ENCODE measurements around the gene RER1. TPM values are rescaled to one million over a fixed set of nuclear protein-coding genes. Genes with fewer than 3 reads are reported as not detected.
"Not testable (repeated sequence)": the region's sequence is repeated elsewhere in the genome, so short reads cannot be mapped to it uniquely, and the experiment has no call there.

RER1 gene
- polyA plus RNA-seq, 1 experiment: 255 TPM

GRCh38 chr1:2438038-2438437 lies 46.4 kb downstream of the RER1 start:
- ChIA-PET CTCF (no interaction called here), POLR2A (no interaction called here)
- TF ChIP-seq CTCF (IDR thresholded peaks at IDR 0.05; ENCODE audit: insufficient read depth, low read depth, low read length): no peak
- no peak for DNase-seq (ENCODE audit: low read depth)
- H3K36me3 ChIP-seq (ENCODE audit: control insufficient read depth, insufficient read depth, low read length): no peaks in the 10 kb centered on the region
- no peak overlapping the region for H3K4me3 ChIP-seq (ENCODE audit: low read depth, low read length)
- H3K27me3 ChIP-seq (ENCODE audit: control insufficient read depth, insufficient read depth, low read length): peaks cover 14% of the 10 kb centered on the region

GRCh38 chr1:2438641-2439040 lies 47.0 kb downstream of the RER1 start:
- ChIA-PET POLR2A (no interaction called here), CTCF (no interaction called here)
- TF ChIP-seq CTCF (IDR thresholded peaks at IDR 0.05; ENCODE audit: insufficient read depth, low read depth, low read length): no peak
- H3K36me3 ChIP-seq (ENCODE audit: control insufficient read depth, insufficient read depth, low read length): no peaks in the 10 kb centered on the region
- no peak overlapping the region for H3K4me3 ChIP-seq (ENCODE audit: low read depth, low read length)
- peaks cover 11% of the 10 kb centered on the region for H3K27me3 ChIP-seq (ENCODE audit: control insufficient read depth, insufficient read depth, low read length)
- no peak for DNase-seq (ENCODE audit: low read depth)

- ChIA-PET CTCF (no interaction called here), POLR2A (no interaction called here)
- Histone ChIP-seq H3K36me3 (ENCODE audit: control insufficient read depth, insufficient read depth, low read length) (no peaks in the 10 kb centered on the region), H3K4me3 (ENCODE audit: low read depth, low read length) (no peak overlapping the region), H3K27me3 (ENCODE audit: control insufficient read depth, insufficient read depth, low read length) (peaks cover 13% of the 10 kb centered on the region)
- TF ChIP-seq CTCF (IDR thresholded peaks at IDR 0.05; ENCODE audit: insufficient read depth, low read depth, low read length): no peak
- DNase-seq (ENCODE audit: low read depth): no peak
Measured at GRCh38 chr1:2439369-2439768, 47.7 kb downstream of the RER1 start.

GRCh38 chr1:2440346-2440745 lies 48.7 kb downstream of the RER1 start:
- H3K36me3 ChIP-seq (ENCODE audit: control insufficient read depth, insufficient read depth, low read length); CTCF ChIA-PET; DNase-seq (ENCODE audit: low read depth); H3K4me3 ChIP-seq (ENCODE audit: low read depth, low read length): not testable (repeated sequence)
- POLR2A ChIA-PET: interaction anchor here (0.5 kb wide), 1 partner anchor 16 kb away, joined by 3 read pairs; no protein-coding TSS in a partner anchor
- peaks cover 16% of the 10 kb centered on the region for H3K27me3 ChIP-seq (ENCODE audit: control insufficient read depth, insufficient read depth, low read length)

- Histone ChIP-seq H3K27me3 (ENCODE audit: control insufficient read depth, insufficient read depth, low read length) (peaks cover 13% of the 10 kb centered on the region), H3K36me3 (ENCODE audit: control insufficient read depth, insufficient read depth, low read length) (no peaks in the 10 kb centered on the region), H3K4me3 (ENCODE audit: low read depth, low read length) (no peak overlapping the region)
- no peak for TF ChIP-seq CTCF (IDR thresholded peaks at IDR 0.05; ENCODE audit: insufficient read depth, low read depth, low read length)
- ChIA-PET CTCF (interaction anchor here (1.2 kb wide), 1 partner anchor 107 kb away, joined by 3 read pairs; no protein-coding TSS in a partner anchor), POLR2A (no interaction called here)
- DNase-seq (ENCODE audit: low read depth): no peak
Measured at GRCh38 chr1:2441746-2442145, 50.1 kb downstream of the RER1 start.

- no peaks in the 10 kb centered on the region for H3K36me3 ChIP-seq (ENCODE audit: control insufficient read depth, insufficient read depth, low read length)
- DNase-seq (ENCODE audit: low read depth): no peak
- no peak overlapping the region for H3K4me3 ChIP-seq (ENCODE audit: low read depth, low read length)
- TF ChIP-seq CTCF (IDR thresholded peaks at IDR 0.05; ENCODE audit: insufficient read depth, low read depth, low read length): no peak
- CTCF ChIA-PET: interaction anchor here (1.2 kb wide), 1 partner anchor 106 kb away, joined by 3 read pairs; no protein-coding TSS in a partner anchor
- peaks cover 13% of the 10 kb centered on the region for H3K27me3 ChIP-seq (ENCODE audit: control insufficient read depth, insufficient read depth, low read length)
- POLR2A ChIA-PET: no interaction called here
Measured at GRCh38 chr1:2442661-2443060, 51.0 kb downstream of the RER1 start.

All from BJ (cell line).